HepG2 (cell line): ENCODE data around the gene NDUFB5. TPM values are rescaled to one million over a fixed set of nuclear protein-coding genes. Genes with fewer than 3 reads are reported as not detected.

Source experiments
- BHLHE40 ChIP-seq: IDR thresholded peaks from 2 replicates; pipeline ENCODE4 v1.6.1; 2011; ENCODE audit warnings: low read length, improper control_type of control experiment
- BORCS8-MEF2B ChIP-seq: sonication (generic); formaldehyde crosslinking; IDR thresholded peaks from 2 replicates; pipeline ENCODE4 v1.8.0; 2022; ENCODE audit warnings: mild to moderate bottlenecking, missing genetic modification reagents
- CSRNP2 ChIP-seq: sonication (generic); formaldehyde crosslinking; conservative IDR thresholded peaks from 2 replicates; pipeline ENCODE4 v1.8.0; 2022; ENCODE audit warnings: low read depth, missing genetic modification reagents
- ERF ChIP-seq: IDR thresholded peaks from 2 replicates; pipeline ENCODE4 v1.6.1; 2018; ENCODE audit warnings: missing biosample characterization, missing genetic modification reagents
- FOXK2 ChIP-seq: fragments of 450-650 bp; IDR thresholded peaks from 2 replicates; pipeline ENCODE4 v1.6.1; 2016
- LCORL ChIP-seq, 2 experiments: fragments of 450-650 bp in 1 of 2; sonication (generic) in 1 of 2; formaldehyde crosslinking in 1 of 2; IDR thresholded peaks; 2 replicates each; pipeline versions ENCODE4 v1.5.0 to v1.6.1; 2017 to 2020; ENCODE audit warnings: antibody characterized with exemption in 1 of 2, missing genetic modification reagents in 1 of 2
- NCOA2 ChIP-seq: sonication (generic); formaldehyde crosslinking; IDR thresholded peaks from 2 replicates; pipeline ENCODE4 v1.8.0; 2022; ENCODE audit warnings: inconsistent platforms
- NR2F1 ChIP-seq, 2 experiments: fragments of 450-650 bp in 1 of 2; formaldehyde crosslinking in 1 of 2; IDR thresholded peaks; 2 replicates each; pipeline versions ENCODE4 v1.5.0 to v1.6.1; 2016 to 2020; ENCODE audit warnings: mild to moderate bottlenecking in 1 of 2, missing compliant biosample characterization in 1 of 2, missing genetic modification reagents in 1 of 2, moderate library complexity in 1 of 2
- PAX8 ChIP-seq: sonication (generic); formaldehyde crosslinking; IDR thresholded peaks from 2 replicates; pipeline ENCODE4 v1.8.0; 2022; ENCODE audit warnings: mild to moderate bottlenecking, missing genetic modification reagents, borderline replicate concordance
- RFXAP ChIP-seq: sonication (generic); formaldehyde crosslinking; IDR thresholded peaks from 2 replicates; pipeline ENCODE4 v1.4.0; 2020; ENCODE audit warnings: missing genetic modification reagents, borderline replicate concordance
- SNAPC2 ChIP-seq: sonication (generic); formaldehyde crosslinking; IDR thresholded peaks from 2 replicates; pipeline ENCODE4 v1.8.1; 2022; ENCODE audit warnings: mild to moderate bottlenecking, missing genetic modification reagents
- SOX5 ChIP-seq: IDR thresholded peaks from 2 replicates; pipeline ENCODE4 v1.6.1; 2016; ENCODE audit warnings: borderline replicate concordance
- TRAFD1 ChIP-seq: sonication (generic); formaldehyde crosslinking; IDR thresholded peaks from 2 replicates; pipeline ENCODE4 v1.5.1; 2020; ENCODE audit warnings: missing genetic modification reagents, mild to moderate bottlenecking, borderline replicate concordance
- ZFP90 ChIP-seq: sonication (generic); formaldehyde crosslinking; IDR thresholded peaks from 2 replicates; pipeline ENCODE4 v1.8.0; 2022; ENCODE audit warnings: missing genetic modification reagents, mild to moderate bottlenecking, inconsistent platforms, borderline replicate concordance
- ZGPAT ChIP-seq: IDR thresholded peaks from 2 replicates; pipeline ENCODE4 v1.6.1; 2016; ENCODE audit warnings: mild to moderate bottlenecking
- ZNF616 ChIP-seq: sonication (generic); formaldehyde crosslinking; IDR thresholded peaks from 2 replicates; pipeline ENCODE4 v1.5.0; 2020; ENCODE audit warnings: low read depth, mild to moderate bottlenecking, missing genetic modification reagents
- ZNF629 ChIP-seq: sonication (generic); formaldehyde crosslinking; conservative IDR thresholded peaks from 2 replicates; pipeline ENCODE4 v1.5.0; 2020; ENCODE audit warnings: missing genetic modification reagents
- ZNF644 ChIP-seq: IDR thresholded peaks from 2 replicates; pipeline ENCODE4 v1.6.1; 2016; ENCODE audit warnings: low read depth
- ZNF816 ChIP-seq: sonication (generic); formaldehyde crosslinking; IDR thresholded peaks from 2 replicates; pipeline ENCODE4 v1.8.0; 2022; ENCODE audit warnings: missing genetic modification reagents, mild to moderate bottlenecking, borderline replicate concordance
- ZSCAN5A ChIP-seq: sonication (generic); formaldehyde crosslinking; IDR thresholded peaks from 2 replicates; pipeline ENCODE4 v1.8.0; 2022; ENCODE audit warnings: mild to moderate bottlenecking, missing genetic modification reagents, borderline replicate concordance
- polyA plus RNA-seq, 8 experiments: library from polyadenylated mRNA; depleted of rRNA in 3 of 8; stranded (reverse) in 7 of 8; unstranded in 1 of 8; fragments of >200 nt; fragmentation: Illumina TruSeq in 4 of 8; extraction: Trizol in 4 of 8; gene quantifications; 2 replicates each; pipeline versions ENCODE4 v1.2.1 to v1.2.3, GENCODE V29; 2011 to 2016; ENCODE audit warnings: low read depth in 4 of 8, missing spikeins in 1 of 8, mixed read lengths in 1 of 8; ENCODE audit not compliant: insufficient read depth in 1 of 8
- total RNA-seq, 5 experiments: library from RNA; depleted of rRNA; stranded (reverse); fragments of >200 nt; fragmentation: Illumina TruSeq; extraction: Trizol; gene quantifications; 2 replicates each; pipeline ENCODE4 v1.2.3, GENCODE V29; 2016; ENCODE audit warnings: low read depth in 1 of 5
- TF ChIP-seq, protein P1 (sequence below): sonication (generic); formaldehyde crosslinking; IDR thresholded peaks from 2 replicates; pipeline ENCODE4 v1.4.0; 2020; ENCODE audit warnings: missing genetic modification reagents, borderline replicate concordance

The NDUFB5 gene
- total and polyA plus RNA-seq, 2 of the 13 experiments (the other 11 are each of a cell fraction or from before 2014, with no cell fraction given) = 43.3 to 120 TPM

- TF ChIP-seq ZNF629 (CRISPR knock-in tag) (no peak), ERF (no peak; the same call in none of the 2 replicates), BORCS8-MEF2B (CRISPR knock-in tag) (no peak; the same call in 1 of the 2 replicates), LCORL (IDR thresholded peaks at IDR 0.05) (no peak), LCORL (CRISPR knock-in tag; IDR thresholded peaks at IDR 0.05) (no peak; the same call in 1 of the 2 replicates), PAX8 (CRISPR knock-in tag) (no peak), ZFP90 (CRISPR knock-in tag) (no peak), SOX5 (CRISPR knock-in tag) (peak; percentile 35; the same call in 1 of the 2 replicates), NCOA2 (no peak; the same call in 1 of the 2 replicates), RFXAP (CRISPR knock-in tag) (peak; percentile 94), TRAFD1 (CRISPR knock-in tag) (no peak), ZSCAN5A (CRISPR knock-in tag) (no peak), ZNF616 (CRISPR knock-in tag) (no peak; the same call in 1 of the 2 replicates), CSRNP2 (CRISPR knock-in tag) (no peak), FOXK2 (no peak), ZNF644 (CRISPR knock-in tag) (no peak), BHLHE40 (no peak), SNAPC2 (CRISPR knock-in tag) (no peak), ZNF816 (CRISPR knock-in tag) (0 out of 2 replicates have a peak, but pooled peaks have one; percentile 2), ZGPAT (CRISPR knock-in tag) (peak; percentile 81; the same call in 1 of the 2 replicates), NR2F1 (CRISPR knock-in tag; IDR thresholded peaks at IDR 0.05) (no peak)
- TF ChIP-seq, protein P1, sequence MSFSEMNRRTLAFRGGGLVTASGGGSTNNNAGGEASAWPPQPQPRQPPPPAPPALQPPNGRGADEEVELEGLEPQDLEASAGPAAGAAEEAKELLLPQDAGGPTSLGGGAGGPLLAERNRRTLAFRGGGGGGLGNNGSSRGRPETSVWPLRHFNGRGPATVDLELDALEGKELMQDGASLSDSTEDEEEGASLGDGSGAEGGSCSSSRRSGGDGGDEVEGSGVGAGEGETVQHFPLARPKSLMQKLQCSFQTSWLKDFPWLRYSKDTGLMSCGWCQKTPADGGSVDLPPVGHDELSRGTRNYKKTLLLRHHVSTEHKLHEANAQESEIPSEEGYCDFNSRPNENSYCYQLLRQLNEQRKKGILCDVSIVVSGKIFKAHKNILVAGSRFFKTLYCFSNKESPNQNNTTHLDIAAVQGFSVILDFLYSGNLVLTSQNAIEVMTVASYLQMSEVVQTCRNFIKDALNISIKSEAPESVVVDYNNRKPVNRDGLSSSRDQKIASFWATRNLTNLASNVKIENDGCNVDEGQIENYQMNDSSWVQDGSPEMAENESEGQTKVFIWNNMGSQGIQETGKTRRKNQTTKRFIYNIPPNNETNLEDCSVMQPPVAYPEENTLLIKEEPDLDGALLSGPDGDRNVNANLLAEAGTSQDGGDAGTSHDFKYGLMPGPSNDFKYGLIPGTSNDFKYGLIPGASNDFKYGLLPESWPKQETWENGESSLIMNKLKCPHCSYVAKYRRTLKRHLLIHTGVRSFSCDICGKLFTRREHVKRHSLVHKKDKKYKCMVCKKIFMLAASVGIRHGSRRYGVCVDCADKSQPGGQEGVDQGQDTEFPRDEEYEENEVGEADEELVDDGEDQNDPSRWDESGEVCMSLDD (CRISPR knock-in tag) = no peak
Measured at GRCh38 chr3:179562591-179563270, 41.9 kb upstream of the NDUFB5 start, which contains the start of gene ACTL6A (continued).
